H9 (cell line): ENCODE measurements around the gene HECW1. TPM values are rescaled to one million over a fixed set of nuclear protein-coding genes. Genes with fewer than 3 reads are reported as not detected.

Experiments
- DNase-seq: peaks from one replicate; pipeline ENCODE4 v3.0.0-alpha.2; 2017
- H2AFZ ChIP-seq: one replicate; pipeline ENCODE4 v1.6.1; 2013; ENCODE audit warnings: mild to moderate bottlenecking, low read length, control low read depth, moderate library complexity
- H2AK5ac ChIP-seq: 2 replicates; pipeline ENCODE4 v1.6.1; 2013; ENCODE audit warnings: low read length, control low read depth, mixed read lengths; ENCODE audit not compliant: insufficient read length
- H2BK120ac ChIP-seq: one replicate; pipeline ENCODE4 v1.6.1; 2013; ENCODE audit warnings: low read depth, mild to moderate bottlenecking, low read length, control low read depth, inconsistent platforms; ENCODE audit not compliant: poor library complexity, severe bottlenecking
- H2BK12ac ChIP-seq: 2 replicates; pipeline ENCODE4 v1.6.1; 2013; ENCODE audit warnings: low read length, control low read depth, mixed read lengths, low read depth; ENCODE audit not compliant: insufficient read length
- H2BK15ac ChIP-seq: 2 replicates; pipeline ENCODE4 v1.6.1; 2013; ENCODE audit warnings: low read depth, low read length, control low read depth
- H2BK20ac ChIP-seq: one replicate; pipeline ENCODE4 v1.6.1; 2013; ENCODE audit warnings: low read depth, mild to moderate bottlenecking, low read length, control low read depth, inconsistent platforms; ENCODE audit not compliant: poor library complexity, severe bottlenecking
- H2BK5ac ChIP-seq: 2 replicates; pipeline ENCODE4 v1.6.1; 2013; ENCODE audit warnings: low read length, control low read depth, mixed read lengths; ENCODE audit not compliant: insufficient read length
- H3K14ac ChIP-seq: 2 replicates; pipeline ENCODE4 v1.6.1; 2013; ENCODE audit warnings: low read length, control low read depth; ENCODE audit not compliant: insufficient read depth
- H3K18ac ChIP-seq: 2 replicates; pipeline ENCODE4 v1.6.1; 2013; ENCODE audit warnings: low read depth, mild to moderate bottlenecking, mixed read lengths, low read length, control low read depth; ENCODE audit not compliant: insufficient read length
- H3K23ac ChIP-seq: 2 replicates; pipeline ENCODE4 v1.6.1; 2013; ENCODE audit warnings: low read length, control low read depth, mixed read lengths, low read depth; ENCODE audit not compliant: insufficient read length
- H3K23me2 ChIP-seq: 2 replicates; pipeline ENCODE4 v1.6.1; 2013; ENCODE audit warnings: low read depth, mild to moderate bottlenecking, mixed read lengths, low read length, control low read depth; ENCODE audit not compliant: insufficient read length, poor library complexity, severe bottlenecking
- H3K27ac ChIP-seq: 2 replicates; pipeline ENCODE4 v1.5.1; 2013; ENCODE audit warnings: low read length, control low read depth, mixed read lengths, low read depth; ENCODE audit not compliant: insufficient read length
- H3K27me3 ChIP-seq: 2 replicates; pipeline ENCODE4 v1.6.1; 2013; ENCODE audit warnings: low read length, control low read depth, inconsistent platforms; ENCODE audit not compliant: insufficient read depth
- H3K4ac ChIP-seq: 2 replicates; pipeline ENCODE4 v1.6.1; 2013; ENCODE audit warnings: low read depth, mild to moderate bottlenecking, control low read depth, inconsistent platforms, low read length, moderate library complexity
- H3K4me1 ChIP-seq: 2 replicates; pipeline ENCODE4 v1.6.1; 2013; ENCODE audit warnings: low read length, control low read depth, inconsistent platforms; ENCODE audit not compliant: insufficient read depth
- H3K4me2 ChIP-seq: 2 replicates; pipeline ENCODE4 v1.6.1; 2013; ENCODE audit warnings: low read length, control low read depth, mixed read lengths; ENCODE audit not compliant: insufficient read length, insufficient read depth
- H3K56ac ChIP-seq: 2 replicates; pipeline ENCODE4 v1.6.1; 2013; ENCODE audit warnings: low read depth, mild to moderate bottlenecking, mixed read lengths, low read length, control low read depth; ENCODE audit not compliant: insufficient read length
- H3K79me1 ChIP-seq: 2 replicates; pipeline ENCODE4 v1.6.1; 2013; ENCODE audit warnings: low read depth, mild to moderate bottlenecking, moderate library complexity, low read length, control low read depth, inconsistent platforms; ENCODE audit not compliant: insufficient read depth, poor library complexity, severe bottlenecking
- H3K79me2 ChIP-seq: 2 replicates; pipeline ENCODE4 v1.6.1; 2013; ENCODE audit warnings: low read length, control low read depth, inconsistent platforms; ENCODE audit not compliant: insufficient read depth
- H3K9ac ChIP-seq: 2 replicates; pipeline ENCODE4 v1.6.1; 2013; ENCODE audit warnings: low read length, control low read depth, mixed read lengths; ENCODE audit not compliant: insufficient read length; ENCODE audit errors: extremely low read depth
- H3K9me3 ChIP-seq: one replicate; pipeline ENCODE4 v1.6.1; 2013; ENCODE audit warnings: low read depth, low read length, inconsistent platforms; ENCODE audit not compliant: control insufficient read depth
- H3T11ph ChIP-seq: one replicate; pipeline ENCODE4 v1.6.1; 2013; ENCODE audit warnings: mild to moderate bottlenecking, low read length, control low read depth, inconsistent platforms
- H4K20me1 ChIP-seq: one replicate; pipeline ENCODE4 v1.6.1; 2013; ENCODE audit not compliant: control insufficient read depth, insufficient read length, insufficient read depth
- H4K5ac ChIP-seq: 2 replicates; pipeline ENCODE4 v1.6.1; 2013; ENCODE audit warnings: low read depth, mild to moderate bottlenecking, mixed read lengths, low read length, control low read depth; ENCODE audit not compliant: insufficient read length
- H4K8ac ChIP-seq: replicated peaks from 2 replicates; pipeline ENCODE4 v1.6.1; 2013; ENCODE audit warnings: low read length, control low read depth, mixed read lengths, low read depth; ENCODE audit not compliant: insufficient read length
- H4K91ac ChIP-seq: 2 replicates; pipeline ENCODE4 v1.6.1; 2013; ENCODE audit warnings: low read depth, mild to moderate bottlenecking, moderate library complexity, mixed read lengths, low read length, control low read depth; ENCODE audit not compliant: insufficient read length
- H3K27ac Mint-ChIP-seq, 3 experiments: 2 replicates in 2 of 3; 3 replicates in 1 of 3; pipeline ENCODE4 v1.8.0; 2020 to 2021; ENCODE audit warnings: mixed read lengths in 3 of 3, mild to moderate bottlenecking in 1 of 3, moderate library complexity in 1 of 3
- H3K27me3 Mint-ChIP-seq: 2 replicates; pipeline ENCODE4 v1.8.0; 2021; ENCODE audit warnings: low read depth, mild to moderate bottlenecking, moderate library complexity, mixed read lengths
- H3K36me3 Mint-ChIP-seq, 3 experiments: 2 replicates in 2 of 3; 3 replicates in 1 of 3; pipeline ENCODE4 v1.8.0; 2020 to 2021; ENCODE audit warnings: low read depth in 3 of 3, mixed read lengths in 3 of 3; ENCODE audit not compliant: insufficient read depth in 1 of 3
- H3K4me1 Mint-ChIP-seq, 2 experiments: 2 replicates each; pipeline ENCODE4 v1.8.0; 2020; ENCODE audit warnings: mixed read lengths in 2 of 2
- H3K4me3 Mint-ChIP-seq, 2 experiments: 2 replicates in 1 of 2; 3 replicates in 1 of 2; pipeline ENCODE4 v1.8.0; 2020 to 2021; ENCODE audit warnings: mild to moderate bottlenecking in 2 of 2, mixed read lengths in 2 of 2, moderate library complexity in 1 of 2
- H3K9me3 Mint-ChIP-seq, 2 experiments: 2 replicates in 1 of 2; 3 replicates in 1 of 2; pipeline ENCODE4 v1.8.0; 2020; ENCODE audit warnings: mild to moderate bottlenecking in 2 of 2, mixed read lengths in 2 of 2, moderate library complexity in 1 of 2
- CTCF ChIP-seq: fragments of 200-600 bp; sonication (generic); conservative IDR thresholded peaks from 3 replicates; pipeline ENCODE4 v1.8.0; 2021; ENCODE audit warnings: antibody characterized with exemption, mild to moderate bottlenecking
- WGBS: extraction: QIAGEN DNeasy Blood & Tissue Kit; methylation state at CpG from one replicate; pipeline ENCODE4 v1.1.7; 2013; ENCODE audit warnings: missing lambda C conversion rate, low lambda C conversion rate, mixed read lengths; ENCODE audit not compliant: insufficient read length; ENCODE audit errors: extremely low coverage; 5-methylcytosine and 5-hydroxymethylcytosine counted together
- total RNA-seq: library from RNA; stranded (reverse); gene quantifications from 2 replicates; pipeline ENCODE4 v1.2.1, GENCODE V29; 2021

Gene HECW1
- total RNA-seq, 1 experiment from 2014 or later = 5.0 TPM

GRCh38 chr7:43281268-43281667 lies 168.8 kb downstream of the HECW1 start:
- Histone ChIP-seq H4K5ac (no peak overlapping the region), H4K8ac (no peak overlapping the region), H2AFZ (no peak overlapping the region), H3K4me1 (0 out of 2 replicates have a peak, but pooled peaks cover 4% of the 10 kb centered on the region), H3K14ac (no peak overlapping the region), H3T11ph (no peak overlapping the region), H2BK120ac (no peak overlapping the region), H2BK15ac (no peak overlapping the region), H3K79me2 (no peaks in the 10 kb centered on the region), H3K9ac (no peak overlapping the region), H3K27ac (no peak overlapping the region), H3K9me3 (peaks cover 6% of the 10 kb centered on the region), H3K56ac (no peak overlapping the region), H2BK20ac (no peak overlapping the region), H2BK5ac (no peak overlapping the region), H2AK5ac (no peak overlapping the region), H4K91ac (no peak overlapping the region), H4K20me1 (no peaks in the 10 kb centered on the region), H3K4me2 (no peak overlapping the region), H3K79me1 (no peaks in the 10 kb centered on the region), H3K4ac (no peak overlapping the region), H3K18ac (no peak overlapping the region), H2BK12ac (no peak overlapping the region), H3K23me2 (no peaks in the 10 kb centered on the region), H3K23ac (no peak overlapping the region), H3K27me3 (no peaks in the 10 kb centered on the region)
- Mint-ChIP-seq H3K36me3 (peaks cover 5 to 10% (median 10%) of the 10 kb centered on the region in 3 experiments), H3K27ac (no peak overlapping the region), H3K27me3 (no peaks in the 10 kb centered on the region; the same call in 1 of the 2 replicates), H3K4me1 (peaks cover 18 to 28% of the 10 kb centered on the region in 2 experiments), H3K9me3 (peaks cover 5% of the 10 kb centered on the region in 2 experiments), H3K4me3 (no peak overlapping the region)
- DNase-seq = no peak
- no CpG with 5 or more reads among the region's 2 CpGs for WGBS
- no peak for TF ChIP-seq CTCF
